Left hindlimb (tissue), 1 donor: ENCODE results near the gene UBE2O.

Experiments used
- DNase-seq: peaks from one replicate; pipeline ENCODE4 v3.0.0-alpha.2; 2018

UBE2O gene

GRCh38 chr17:76484228-76484725, 31.3 kb upstream of the UBE2O start:
- DNase-seq: no peak

DNA sequence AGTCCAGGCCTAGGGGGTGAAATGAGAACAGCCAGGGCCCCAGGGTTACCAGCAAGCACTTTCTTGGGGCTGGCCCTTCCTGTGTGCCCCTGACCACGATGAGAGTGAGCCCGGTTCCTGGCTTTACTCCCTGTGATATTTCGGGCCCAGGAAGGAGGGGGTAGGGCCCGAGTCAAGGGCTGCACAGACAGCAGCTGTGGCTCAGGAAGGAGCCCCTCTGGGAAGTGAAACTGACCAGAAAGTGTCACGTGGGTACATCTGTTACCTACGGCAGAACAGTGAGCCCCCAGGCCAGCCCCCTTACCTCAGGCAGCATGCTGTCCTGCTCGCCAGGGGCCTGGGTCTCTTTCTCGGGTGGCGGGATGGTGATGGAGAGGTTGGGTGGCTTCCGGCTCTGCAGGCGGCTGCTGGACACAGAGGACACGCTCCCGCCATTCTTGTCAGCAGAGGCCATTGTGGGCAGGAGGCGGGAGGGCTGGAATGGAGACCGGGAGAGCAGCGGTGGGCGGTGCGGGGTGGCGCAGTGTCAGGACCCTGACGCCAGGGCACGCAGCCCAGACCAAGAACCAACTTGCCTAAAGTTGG, 28.2 kb upstream of the UBE2O start:
- DNase-seq: no peak

DNA sequence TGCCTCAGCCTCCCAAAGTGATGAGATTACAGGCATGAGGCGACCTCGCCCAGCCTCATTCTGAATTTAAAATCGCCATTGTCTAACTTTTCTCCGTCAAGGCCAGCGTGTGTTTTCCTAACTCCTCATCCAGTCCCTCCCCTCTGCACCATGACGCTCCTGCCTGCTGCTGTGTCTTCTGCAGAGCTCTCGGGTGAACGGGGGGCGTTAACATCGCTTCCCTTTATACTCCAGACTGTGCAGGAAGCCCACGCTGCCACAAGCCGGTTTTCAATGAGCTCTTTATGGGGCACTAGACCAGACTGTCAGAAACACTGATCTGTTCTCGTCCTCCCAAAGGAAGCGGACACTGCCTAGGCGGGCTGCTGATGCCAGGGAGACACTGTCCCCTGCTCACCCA, 27.7 kb upstream of the UBE2O start:
- peak; percentile 67 for DNase-seq

GRCh38 chr17:76479515-76480060, 26.6 kb upstream of the UBE2O start:
- DNase-seq: no peak

DNA sequence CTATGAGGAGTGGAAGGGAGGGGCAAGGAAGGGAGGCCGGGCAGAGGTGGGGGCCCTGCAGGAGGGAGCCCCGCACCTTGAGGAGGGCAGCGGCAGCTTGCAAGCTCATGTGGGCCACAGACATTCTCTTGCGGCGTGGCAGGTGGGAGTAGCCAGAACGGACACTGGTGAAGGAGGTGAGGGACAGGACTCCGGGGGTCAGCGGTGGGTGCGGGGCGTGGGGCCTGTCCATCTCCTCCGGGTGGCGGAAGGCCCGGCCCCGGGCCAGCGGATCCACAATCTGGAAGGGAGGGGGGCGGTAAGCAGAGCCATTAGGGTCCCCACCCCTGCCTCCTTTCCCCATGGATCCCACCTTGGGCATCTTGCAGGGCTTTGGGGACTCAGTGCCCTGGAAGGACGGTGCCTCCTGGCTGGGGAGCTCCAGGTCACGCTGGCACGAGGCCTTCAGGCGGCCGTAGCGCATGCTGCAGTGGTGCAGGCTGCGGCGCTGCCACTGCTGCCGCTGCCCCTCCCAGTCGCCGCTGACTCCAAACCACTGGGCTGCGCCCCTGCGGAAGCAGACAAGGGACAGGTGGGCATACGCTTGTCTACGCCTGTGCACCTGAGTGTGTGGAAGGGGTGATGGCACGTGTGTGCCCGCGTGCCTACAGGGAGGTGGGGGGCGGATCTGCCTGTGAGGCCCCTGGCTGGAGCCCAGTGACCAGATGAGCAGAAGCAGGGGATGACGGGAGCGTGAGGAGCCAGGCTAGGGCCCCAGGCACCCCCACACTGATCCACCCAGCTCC, 26.0 kb upstream of the UBE2O start:
- no peak for DNase-seq

- no peak for DNase-seq
Measured at GRCh38 chr17:76478097-76478496, 25.1 kb upstream of the UBE2O start.

DNA sequence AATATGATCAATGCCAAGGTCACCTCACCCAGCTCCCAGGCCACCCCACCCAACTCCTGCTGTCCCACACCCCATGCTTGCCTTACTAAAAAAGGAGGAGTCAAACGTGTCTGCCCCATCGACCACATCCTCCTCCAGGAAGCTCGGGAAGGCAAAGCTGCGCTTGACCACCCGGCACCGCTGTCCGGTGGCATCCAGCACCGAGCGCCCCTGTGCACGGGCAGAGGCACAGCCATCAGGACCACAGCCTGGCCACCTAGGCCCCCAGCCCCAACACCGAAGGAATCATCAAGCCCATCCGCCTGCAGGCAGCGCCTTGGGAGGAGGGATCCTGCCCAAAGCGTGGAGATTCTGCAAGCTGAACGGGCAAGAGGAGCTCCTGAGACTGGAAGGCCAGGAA, 24.6 kb upstream of the UBE2O start:
- DNase-seq: no peak

GRCh38 chr17:76476736-76477135, 23.8 kb upstream of the UBE2O start:
- no peak for DNase-seq

- DNase-seq: no peak
Measured at GRCh38 chr17:76475302-76475701, 22.4 kb upstream of the UBE2O start.

DNA sequence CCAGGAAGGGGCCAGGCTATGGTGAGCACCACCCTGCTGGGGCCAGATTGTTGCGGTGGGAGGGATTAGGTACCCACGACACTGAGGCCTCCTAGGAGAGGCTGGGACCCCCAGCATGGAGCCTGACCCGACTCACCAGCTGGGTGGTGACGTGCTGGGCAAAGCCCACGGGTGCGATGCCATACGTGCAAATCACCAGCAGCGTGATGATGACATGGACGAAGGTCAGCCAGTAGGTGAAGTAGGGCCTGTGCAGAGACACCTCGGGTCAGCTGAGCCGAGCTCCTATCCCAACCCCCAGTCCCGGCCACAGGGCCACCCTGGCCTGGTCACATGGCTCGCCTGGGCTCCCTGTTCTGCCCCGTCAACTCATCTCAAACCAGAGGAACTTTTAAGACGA, 21.9 kb upstream of the UBE2O start:
- DNase-seq: no peak

DNA sequence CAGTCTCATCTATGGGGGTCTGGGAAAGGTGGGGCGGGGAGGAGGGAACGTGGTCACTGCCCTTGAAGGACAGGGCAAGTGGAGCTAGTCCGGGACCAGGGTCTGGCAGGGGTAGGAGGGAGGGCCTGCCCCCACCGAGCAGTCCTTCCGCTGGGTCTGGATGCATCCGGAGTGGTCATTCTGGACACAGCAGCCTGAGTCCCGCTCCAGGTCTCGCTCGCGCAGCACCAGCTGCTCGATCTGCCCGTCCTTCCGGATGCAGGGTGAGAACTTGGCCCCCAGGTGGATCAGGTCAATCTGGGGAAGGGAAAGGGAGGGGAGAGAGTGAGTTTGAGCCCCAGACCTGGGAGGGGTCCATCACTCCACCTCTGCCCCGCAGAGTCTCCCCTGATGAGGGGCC, 21.3 kb upstream of the UBE2O start:
- DNase-seq: no peak

- no peak for DNase-seq
Measured at GRCh38 chr17:76473541-76473985, 20.6 kb upstream of the UBE2O start.

DNA sequence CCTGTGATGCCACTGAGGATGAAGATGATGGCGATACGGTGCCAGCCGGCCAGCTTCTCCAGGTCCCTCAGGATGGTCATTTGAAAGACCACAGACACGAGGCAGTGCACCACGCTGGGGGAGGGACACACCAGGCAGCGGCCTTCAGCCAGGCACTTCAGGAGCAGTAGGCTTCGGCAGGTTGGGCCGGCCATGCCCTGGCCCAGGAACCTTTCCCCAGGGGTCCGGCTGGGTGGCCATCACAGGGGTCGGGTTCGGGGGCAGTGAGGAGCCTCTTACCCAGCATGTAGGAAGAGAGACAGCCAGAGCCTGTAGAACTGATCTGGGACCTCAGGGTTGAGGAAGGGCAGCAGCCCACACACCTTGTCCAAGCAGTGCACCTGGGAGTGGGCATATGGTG, 19.8 kb upstream of the UBE2O start:
- no peak for DNase-seq

GRCh38 chr17:76472258-76472645, 19.3 kb upstream of the UBE2O start:
- DNase-seq: no peak

DNA sequence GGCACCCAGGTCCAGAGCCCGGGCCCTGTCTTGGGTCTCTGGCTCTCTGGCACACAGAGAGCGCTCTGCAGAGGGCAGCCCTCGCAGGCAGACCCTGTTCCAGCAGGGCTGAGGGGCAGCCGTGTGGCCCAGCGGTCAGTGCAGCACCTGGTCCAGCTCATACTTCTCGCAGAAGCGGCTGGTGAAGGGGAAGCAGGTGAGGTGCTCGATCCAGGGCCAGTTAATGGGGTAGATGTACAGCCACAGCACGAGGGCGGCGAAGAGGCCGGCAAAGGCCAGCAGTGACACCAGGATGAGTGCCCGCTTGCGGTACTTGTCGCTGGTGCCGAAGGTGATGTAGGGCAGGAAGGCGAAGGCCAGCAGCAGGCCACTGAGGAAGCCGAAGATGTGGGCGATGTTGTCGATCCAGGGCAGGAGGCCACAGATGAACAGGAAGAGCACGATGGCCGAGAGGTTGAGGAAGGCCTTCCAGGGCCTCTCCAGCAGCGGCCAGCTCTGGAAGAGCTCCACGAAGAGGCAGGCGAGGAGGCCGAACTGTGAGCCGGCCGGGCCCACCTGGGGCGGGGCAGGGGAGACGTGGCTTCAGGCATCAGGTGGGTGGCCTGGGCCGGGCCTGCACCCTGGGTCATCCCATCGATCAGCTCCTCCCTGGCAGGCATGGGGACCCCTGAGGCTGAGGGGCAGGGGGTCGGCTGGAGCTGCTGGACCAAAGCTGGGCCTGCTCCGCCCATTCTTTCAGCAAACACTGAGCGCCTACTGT, 18.7 kb upstream of the UBE2O start:
- DNase-seq: no peak

GRCh38 chr17:76469991-76470739, 17.2 kb upstream of the UBE2O start:
- DNase-seq: no peak

GRCh38 chr17:76469076-76469990, 16.4 kb upstream of the UBE2O start:
- DNase-seq: no peak

DNA sequence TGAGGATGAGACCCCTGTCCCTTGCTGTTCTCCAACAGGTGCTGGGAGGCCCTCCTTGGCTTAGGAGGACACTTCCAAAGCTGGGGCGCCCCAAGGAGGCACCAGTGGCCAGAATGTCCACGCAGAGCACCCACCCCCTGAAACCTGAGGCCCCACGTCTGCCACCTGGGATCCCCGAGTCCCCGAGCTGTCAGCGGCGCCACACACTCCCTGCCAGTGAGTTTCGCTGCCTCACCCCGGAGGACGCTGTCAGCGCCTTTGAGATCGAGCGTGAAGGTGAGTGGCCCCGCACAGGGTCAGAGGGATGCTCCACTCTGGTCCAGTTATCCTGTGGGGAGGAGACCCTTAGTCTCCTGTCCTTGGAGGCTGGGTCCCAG, 15.7 kb upstream of the UBE2O start:
- no peak for DNase-seq

DNA sequence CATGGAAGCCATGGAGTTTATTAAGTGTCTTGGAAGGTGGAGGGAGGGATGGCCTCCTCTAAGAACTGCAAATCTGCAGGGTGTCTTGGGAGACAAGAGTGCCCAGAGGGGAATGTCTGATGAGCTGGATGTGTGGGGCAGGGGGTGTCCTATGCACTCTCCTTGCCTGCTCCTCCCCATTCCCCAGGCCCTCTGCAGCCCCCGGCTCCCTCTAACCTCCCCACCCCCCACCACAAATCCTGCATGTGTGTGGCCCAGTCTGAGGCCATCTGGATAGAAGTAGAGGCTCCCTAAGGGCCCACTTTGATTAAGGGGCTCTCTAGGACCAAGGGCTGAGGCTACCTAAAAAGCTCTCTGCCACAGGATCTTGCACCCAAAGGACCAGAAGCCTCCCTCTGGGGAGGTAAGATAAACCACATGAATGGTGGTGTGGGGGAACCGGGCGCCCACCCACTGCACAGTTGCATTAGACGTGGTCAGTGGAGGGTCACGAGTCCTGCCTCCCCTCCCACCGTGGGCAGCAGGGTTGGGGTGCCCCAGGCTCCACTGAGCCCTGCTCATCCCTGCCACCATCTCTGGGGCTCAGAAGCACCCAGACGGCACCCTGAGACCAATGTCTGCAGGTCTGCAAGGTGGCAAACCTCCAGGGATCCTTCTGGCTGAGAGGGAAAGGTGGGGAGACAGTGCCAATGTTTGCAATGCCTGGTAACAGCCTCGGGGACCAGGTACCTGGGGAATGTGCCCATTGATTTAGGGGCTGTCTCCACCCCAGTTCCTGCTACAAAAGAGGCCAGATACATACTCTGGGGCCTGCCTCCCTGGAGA, 15.1 kb upstream of the UBE2O start:
- no peak for DNase-seq

DNA sequence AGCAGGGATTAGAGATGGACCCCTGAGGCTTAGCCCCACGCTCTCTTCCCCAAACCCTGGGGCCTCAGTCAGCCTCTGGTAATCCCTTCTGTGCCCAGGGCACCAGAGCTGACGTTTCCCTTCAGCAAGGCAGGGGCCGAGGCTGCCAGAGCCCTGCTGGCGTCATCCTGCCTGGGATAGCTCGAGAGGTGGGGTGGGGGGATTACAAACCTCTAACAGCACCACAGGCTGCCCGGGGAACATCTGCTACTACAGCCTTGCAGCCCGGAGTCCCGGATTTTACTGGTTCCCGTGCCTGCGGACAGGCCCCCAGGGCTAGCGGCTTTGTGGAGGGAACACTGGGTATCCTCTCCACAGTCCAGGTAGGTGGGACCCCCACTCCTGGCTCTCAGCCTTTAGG, 14.4 kb upstream of the UBE2O start, which contains the start of gene AANAT:
AANAT (plus strand) TSS at position 238 of the 400 bp plus-strand sequence. CDS start 1,144 bp downstream, outside the sequence.
- DNase-seq: no peak

DNA sequence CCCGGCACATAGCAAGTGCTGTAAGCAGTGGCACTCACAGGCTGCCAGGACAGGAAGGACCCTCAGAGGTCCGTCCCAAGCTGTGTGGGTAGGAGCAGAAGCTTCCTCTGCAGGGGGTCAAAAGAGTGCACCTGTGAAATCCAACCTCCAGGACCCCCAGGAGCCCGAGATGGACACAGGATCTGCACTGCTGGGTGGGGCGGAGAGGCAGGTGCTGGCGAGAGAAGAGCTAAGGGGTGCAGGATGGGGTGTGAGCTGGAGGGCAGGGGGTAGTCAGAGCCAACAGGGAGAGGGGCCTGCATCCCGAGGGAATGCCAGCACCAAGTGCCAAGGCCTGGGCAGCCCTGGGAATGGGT, 13.8 kb upstream of the UBE2O start:
- no peak for DNase-seq
